ENCODE data around the gene PLEKHA7. TPM values are rescaled to one million over a fixed set of nuclear protein-coding genes. Genes with fewer than 3 reads are reported as not detected.

Gene PLEKHA7
- total and polyA plus RNA-seq, 2 experiments from 2014 or later = 40.8 to 167 TPM

DNA sequence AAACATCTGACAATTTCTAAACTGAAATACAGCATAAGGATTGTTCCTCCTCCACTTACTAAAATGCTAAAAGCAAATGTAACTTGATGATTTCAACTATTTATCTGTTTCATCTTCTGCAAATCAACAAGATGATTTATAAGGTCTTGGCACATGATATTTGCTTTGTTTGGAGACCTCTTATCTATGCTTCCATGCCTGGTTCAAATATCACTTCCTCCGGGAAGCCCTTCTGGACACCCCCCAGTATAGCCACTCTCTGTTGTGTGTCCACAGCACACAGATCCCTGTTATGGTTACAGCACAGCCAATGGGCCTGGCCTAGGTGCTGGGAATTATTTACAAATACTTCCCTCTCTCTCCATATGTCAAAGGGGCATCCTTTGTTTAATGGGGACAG, 160.9 kb downstream of the PLEKHA7 start:
- TF ChIP-seq, protein P1, sequence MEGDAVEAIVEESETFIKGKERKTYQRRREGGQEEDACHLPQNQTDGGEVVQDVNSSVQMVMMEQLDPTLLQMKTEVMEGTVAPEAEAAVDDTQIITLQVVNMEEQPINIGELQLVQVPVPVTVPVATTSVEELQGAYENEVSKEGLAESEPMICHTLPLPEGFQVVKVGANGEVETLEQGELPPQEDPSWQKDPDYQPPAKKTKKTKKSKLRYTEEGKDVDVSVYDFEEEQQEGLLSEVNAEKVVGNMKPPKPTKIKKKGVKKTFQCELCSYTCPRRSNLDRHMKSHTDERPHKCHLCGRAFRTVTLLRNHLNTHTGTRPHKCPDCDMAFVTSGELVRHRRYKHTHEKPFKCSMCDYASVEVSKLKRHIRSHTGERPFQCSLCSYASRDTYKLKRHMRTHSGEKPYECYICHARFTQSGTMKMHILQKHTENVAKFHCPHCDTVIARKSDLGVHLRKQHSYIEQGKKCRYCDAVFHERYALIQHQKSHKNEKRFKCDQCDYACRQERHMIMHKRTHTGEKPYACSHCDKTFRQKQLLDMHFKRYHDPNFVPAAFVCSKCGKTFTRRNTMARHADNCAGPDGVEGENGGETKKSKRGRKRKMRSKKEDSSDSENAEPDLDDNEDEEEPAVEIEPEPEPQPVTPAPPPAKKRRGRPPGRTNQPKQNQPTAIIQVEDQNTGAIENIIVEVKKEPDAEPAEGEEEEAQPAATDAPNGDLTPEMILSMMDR (IDR thresholded peaks at IDR 0.05; ENCODE audit: low read depth, low read length) = no peak
- no peak for DNase-seq (ENCODE audit: low read depth in 1 of 2, low spot score in 1 of 2)
- H3K4me1 ChIP-seq (ENCODE audit: low read depth) = peaks cover 57% of the 10 kb centered on the region
- H3K9me3 ChIP-seq (ENCODE audit: low read depth) = no peaks in the 10 kb centered on the region
- H3K4me3 ChIP-seq = no peak overlapping the region
- H3K36me3 ChIP-seq = peaks cover 20% of the 10 kb centered on the region
- no peaks in the 10 kb centered on the region for H3K27me3 ChIP-seq
- H3K27ac ChIP-seq = peak overlapping the region; percentile 77

DNA sequence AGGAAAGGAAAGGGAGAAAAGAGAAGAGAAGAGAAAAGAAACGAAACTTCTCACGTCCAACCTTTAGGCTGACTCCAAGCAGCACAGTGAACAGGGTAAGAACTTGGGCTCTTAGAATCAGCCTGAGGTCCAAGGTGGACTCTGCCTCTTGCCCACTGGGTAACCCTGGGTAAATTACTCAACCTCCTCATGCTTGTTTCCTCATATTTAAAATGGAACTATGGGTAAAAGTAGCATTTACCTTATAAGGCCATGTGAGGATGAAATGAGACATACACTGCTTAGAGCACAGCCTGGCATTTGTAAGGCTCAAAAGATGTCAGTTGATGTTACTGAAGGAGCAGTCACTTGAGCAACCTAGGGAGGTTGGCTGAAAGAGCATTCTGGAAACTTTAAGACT, 167.9 kb downstream of the PLEKHA7 start:
- H3K4me3 ChIP-seq = no peak overlapping the region
- TF ChIP-seq, protein P1 (IDR thresholded peaks at IDR 0.05; ENCODE audit: low read depth, low read length) = no peak
- no peaks in the 10 kb centered on the region for H3K9me3 ChIP-seq (ENCODE audit: low read depth)
- H3K36me3 ChIP-seq = peaks cover 30% of the 10 kb centered on the region
- H3K27ac ChIP-seq = no peak overlapping the region
- peaks cover 19% of the 10 kb centered on the region for H3K4me1 ChIP-seq (ENCODE audit: low read depth)
- peak in 1 of 2 donors; percentile 11 for DNase-seq (ENCODE audit: low read depth in 1 of 2, low spot score in 1 of 2)
- no peaks in the 10 kb centered on the region for H3K27me3 ChIP-seq

DNA sequence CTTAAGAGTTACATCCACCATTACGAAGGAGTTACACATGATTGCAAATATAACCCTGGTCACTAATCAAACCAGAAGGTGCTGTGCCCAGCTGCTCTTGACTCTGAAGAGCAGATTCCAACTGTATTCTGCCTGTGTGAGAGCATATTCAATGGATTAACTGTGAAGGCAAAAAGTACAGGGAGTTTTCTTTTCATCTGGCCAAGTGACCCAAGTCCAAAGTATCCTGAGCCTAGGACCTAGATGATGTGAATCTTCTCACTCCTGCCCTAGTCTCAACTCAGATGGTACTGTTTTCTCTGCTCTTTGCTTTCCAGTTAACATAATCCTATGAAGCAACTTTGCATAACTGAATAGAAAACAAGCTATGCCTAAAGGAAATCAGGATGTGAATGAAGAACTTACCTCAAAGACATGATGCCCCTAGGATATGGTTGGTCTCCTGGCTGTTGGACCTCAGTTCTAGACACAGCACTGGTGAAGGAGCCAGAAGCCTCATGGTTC, 169.9 kb downstream of the PLEKHA7 start:
- DNase-seq (ENCODE audit: low read depth in 1 of 2, low spot score in 1 of 2) = no peak
- Histone ChIP-seq H3K4me3 (no peak overlapping the region), H3K4me1 (ENCODE audit: low read depth) (peaks cover 19% of the 10 kb centered on the region), H3K27me3 (no peaks in the 10 kb centered on the region), H3K9me3 (ENCODE audit: low read depth) (no peaks in the 10 kb centered on the region), H3K27ac (no peak overlapping the region), H3K36me3 (peaks cover 31% of the 10 kb centered on the region)
- TF ChIP-seq, protein P1 (IDR thresholded peaks at IDR 0.05; ENCODE audit: low read depth, low read length) = no peak

DNA sequence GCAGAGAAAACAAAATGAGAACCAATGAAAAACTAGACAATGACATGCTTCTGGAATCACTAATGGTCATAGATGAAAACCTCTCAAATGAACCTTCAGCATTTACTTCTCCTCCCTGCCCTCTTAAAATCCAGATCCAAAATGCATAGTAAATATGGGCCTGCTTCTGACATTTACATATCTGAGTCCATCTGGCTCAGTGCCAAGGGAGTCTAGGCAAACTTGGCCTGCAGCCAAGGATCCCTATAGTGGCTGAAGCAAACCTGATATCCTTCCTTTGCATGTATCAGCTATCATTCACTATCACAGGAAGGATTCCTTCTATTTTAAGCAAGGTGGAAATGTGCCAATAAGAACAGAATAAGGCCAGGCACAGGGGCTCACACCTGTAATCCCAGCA, 170.9 kb downstream of the PLEKHA7 start:
- DNase-seq (ENCODE audit: low read depth in 1 of 2, low spot score in 1 of 2) = peak; percentile 16 to 76
- Histone ChIP-seq H3K36me3 (peaks cover 35% of the 10 kb centered on the region), H3K4me3 (no peak overlapping the region), H3K4me1 (ENCODE audit: low read depth) (peaks cover 19% of the 10 kb centered on the region), H3K27ac (no peak overlapping the region), H3K27me3 (no peaks in the 10 kb centered on the region), H3K9me3 (ENCODE audit: low read depth) (no peaks in the 10 kb centered on the region)
- TF ChIP-seq, protein P1 (IDR thresholded peaks at IDR 0.05; ENCODE audit: low read depth, low read length) = no peak

DNA sequence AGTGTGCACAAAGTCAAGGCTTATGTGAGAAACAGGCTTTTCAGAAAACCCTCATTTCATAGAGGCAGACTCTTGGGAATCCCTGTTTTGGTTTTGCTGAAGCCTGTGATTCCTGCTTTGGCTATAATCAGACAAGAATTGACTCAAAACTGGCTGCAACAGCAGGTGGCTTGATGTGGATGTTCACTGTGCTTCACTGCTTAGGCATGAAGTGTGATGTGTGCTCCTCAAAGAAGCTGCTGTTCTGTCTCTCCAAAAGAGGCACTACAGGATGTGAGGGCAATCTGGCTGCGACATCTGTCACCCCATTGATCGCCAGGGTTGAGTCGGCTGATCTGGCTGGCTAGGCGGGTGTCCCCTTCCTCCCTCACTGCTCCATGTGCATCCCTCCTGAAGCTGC, 172.2 kb downstream of the PLEKHA7 start:
- DNase-seq (ENCODE audit: low read depth in 1 of 2, low spot score in 1 of 2) = no peak
- no peak overlapping the region for H3K27ac ChIP-seq
- peaks cover 35% of the 10 kb centered on the region for H3K36me3 ChIP-seq
- TF ChIP-seq, protein P1 (IDR thresholded peaks at IDR 0.05; ENCODE audit: low read depth, low read length) = no peak
- H3K4me1 ChIP-seq (ENCODE audit: low read depth) = peaks cover 16% of the 10 kb centered on the region
- no peaks in the 10 kb centered on the region for H3K9me3 ChIP-seq (ENCODE audit: low read depth)
- H3K27me3 ChIP-seq = no peaks in the 10 kb centered on the region
- no peak overlapping the region for H3K4me3 ChIP-seq

All from cardiac muscle cell (in vitro differentiated cells and primary cell).